ENCODE data around the gene CCDC15. TPM values are rescaled to one million over a fixed set of nuclear protein-coding genes. Genes with fewer than 3 reads are reported as not detected.
A peak's percentile ranks its signal among the peaks of the same experiment; 100 is the strongest.

The CCDC15 gene
- total RNA-seq, 1 donor = 2.2 TPM

GRCh38 chr11:125074511-125075241 is 120.7 kb downstream of the CCDC15 start:
- H3K27ac ChIP-seq (ENCODE audit: low read depth, low read length) = no peak overlapping the region
- H2AFZ ChIP-seq (ENCODE audit: low read length) = no peak overlapping the region
- no peak overlapping the region for H3K4me2 ChIP-seq (ENCODE audit: insufficient read depth, low read length)
- H3K4me1 ChIP-seq (ENCODE audit: insufficient read depth, low read length) = peaks cover 13% of the 10 kb centered on the region
- no peaks in the 10 kb centered on the region for H3K27me3 ChIP-seq (ENCODE audit: insufficient read depth, low read length)
- H3K36me3 ChIP-seq (ENCODE audit: insufficient read depth, low read length) = no peaks in the 10 kb centered on the region
- DNase-seq (ENCODE audit: insufficient read length, low spot score, missing footprints) = no peak
- no peaks in the 10 kb centered on the region for H4K20me1 ChIP-seq (ENCODE audit: insufficient read depth, low read length)
- H3K9me3 ChIP-seq (ENCODE audit: low read depth, low read length) = no peaks in the 10 kb centered on the region
- H3K79me2 ChIP-seq (ENCODE audit: insufficient read depth, low read length) = no peaks in the 10 kb centered on the region
- TF ChIP-seq, protein P1, sequence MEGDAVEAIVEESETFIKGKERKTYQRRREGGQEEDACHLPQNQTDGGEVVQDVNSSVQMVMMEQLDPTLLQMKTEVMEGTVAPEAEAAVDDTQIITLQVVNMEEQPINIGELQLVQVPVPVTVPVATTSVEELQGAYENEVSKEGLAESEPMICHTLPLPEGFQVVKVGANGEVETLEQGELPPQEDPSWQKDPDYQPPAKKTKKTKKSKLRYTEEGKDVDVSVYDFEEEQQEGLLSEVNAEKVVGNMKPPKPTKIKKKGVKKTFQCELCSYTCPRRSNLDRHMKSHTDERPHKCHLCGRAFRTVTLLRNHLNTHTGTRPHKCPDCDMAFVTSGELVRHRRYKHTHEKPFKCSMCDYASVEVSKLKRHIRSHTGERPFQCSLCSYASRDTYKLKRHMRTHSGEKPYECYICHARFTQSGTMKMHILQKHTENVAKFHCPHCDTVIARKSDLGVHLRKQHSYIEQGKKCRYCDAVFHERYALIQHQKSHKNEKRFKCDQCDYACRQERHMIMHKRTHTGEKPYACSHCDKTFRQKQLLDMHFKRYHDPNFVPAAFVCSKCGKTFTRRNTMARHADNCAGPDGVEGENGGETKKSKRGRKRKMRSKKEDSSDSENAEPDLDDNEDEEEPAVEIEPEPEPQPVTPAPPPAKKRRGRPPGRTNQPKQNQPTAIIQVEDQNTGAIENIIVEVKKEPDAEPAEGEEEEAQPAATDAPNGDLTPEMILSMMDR (IDR thresholded peaks at IDR 0.05; ENCODE audit: extremely low read depth, low read depth, low read length) = no peak
- H3K4me3 ChIP-seq (ENCODE audit: insufficient read depth, low read length) = no peak overlapping the region

GRCh38 chr11:125075242-125075625 is 121.2 kb downstream of the CCDC15 start:
- Histone ChIP-seq H3K4me3 (ENCODE audit: insufficient read depth, low read length) (no peak overlapping the region), H3K4me1 (ENCODE audit: insufficient read depth, low read length) (peaks cover 13% of the 10 kb centered on the region), H3K9me3 (ENCODE audit: low read depth, low read length) (no peaks in the 10 kb centered on the region), H3K27ac (ENCODE audit: low read depth, low read length) (no peak overlapping the region), H2AFZ (ENCODE audit: low read length) (peak overlapping the region; percentile 8), H3K27me3 (ENCODE audit: insufficient read depth, low read length) (no peaks in the 10 kb centered on the region), H3K36me3 (ENCODE audit: insufficient read depth, low read length) (no peaks in the 10 kb centered on the region), H3K4me2 (ENCODE audit: insufficient read depth, low read length) (no peak overlapping the region), H3K79me2 (ENCODE audit: insufficient read depth, low read length) (no peaks in the 10 kb centered on the region), H4K20me1 (ENCODE audit: insufficient read depth, low read length) (no peaks in the 10 kb centered on the region)
- TF ChIP-seq, protein P1 (IDR thresholded peaks at IDR 0.05; ENCODE audit: extremely low read depth, low read depth, low read length) = no peak
- no peak for DNase-seq (ENCODE audit: insufficient read length, low spot score, missing footprints)

- H2AFZ ChIP-seq (ENCODE audit: low read length) = peak overlapping the region; percentile 8
- H3K27ac ChIP-seq (ENCODE audit: low read depth, low read length) = no peak overlapping the region
- peaks cover 6% of the 10 kb centered on the region for H3K4me1 ChIP-seq (ENCODE audit: insufficient read depth, low read length)
- no peaks in the 10 kb centered on the region for H3K27me3 ChIP-seq (ENCODE audit: insufficient read depth, low read length)
- TF ChIP-seq, protein P1 (IDR thresholded peaks at IDR 0.05; ENCODE audit: extremely low read depth, low read depth, low read length) = no peak
- H4K20me1 ChIP-seq (ENCODE audit: insufficient read depth, low read length) = no peaks in the 10 kb centered on the region
- H3K79me2 ChIP-seq (ENCODE audit: insufficient read depth, low read length) = no peaks in the 10 kb centered on the region
- DNase-seq (ENCODE audit: insufficient read length, low spot score, missing footprints) = peak; percentile 90
- H3K9me3 ChIP-seq (ENCODE audit: low read depth, low read length) = no peaks in the 10 kb centered on the region
- no peak overlapping the region for H3K4me2 ChIP-seq (ENCODE audit: insufficient read depth, low read length)
- no peaks in the 10 kb centered on the region for H3K36me3 ChIP-seq (ENCODE audit: insufficient read depth, low read length)
- no peak overlapping the region for H3K4me3 ChIP-seq (ENCODE audit: insufficient read depth, low read length)
Measured at GRCh38 chr11:125075900-125076317, 121.9 kb downstream of the CCDC15 start.

DNA sequence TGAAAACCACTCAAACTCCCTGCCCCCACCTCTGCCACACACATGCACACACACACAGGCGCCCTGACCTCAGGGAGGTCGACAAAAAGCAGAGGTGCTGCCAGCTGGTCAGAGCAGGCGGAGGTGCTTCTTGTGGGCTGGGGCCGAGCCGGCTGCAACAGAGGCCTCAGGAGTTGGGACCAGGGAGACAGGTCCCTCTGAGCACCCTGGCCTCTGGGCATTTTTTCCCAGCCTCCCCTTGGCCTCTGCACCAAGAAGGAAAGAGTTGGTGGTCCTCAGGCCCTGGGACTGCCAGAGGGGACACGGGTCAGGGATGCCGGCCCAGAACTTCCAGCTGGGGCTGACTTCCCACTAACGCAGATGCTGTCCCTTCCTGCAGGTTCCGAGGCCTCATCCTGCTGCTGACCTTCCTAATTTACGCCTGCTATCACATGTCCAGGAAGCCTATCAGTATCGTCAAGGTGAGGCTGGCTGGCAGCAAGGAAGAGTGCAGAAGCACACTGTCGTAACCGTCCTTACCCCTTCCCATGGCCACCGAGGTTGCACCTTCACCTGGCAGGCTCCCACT is 122.5 kb downstream of the CCDC15 start:
- TF ChIP-seq, protein P1 (IDR thresholded peaks at IDR 0.05; ENCODE audit: extremely low read depth, low read depth, low read length) = no peak
- Histone ChIP-seq H3K27me3 (ENCODE audit: insufficient read depth, low read length) (no peaks in the 10 kb centered on the region), H3K36me3 (ENCODE audit: insufficient read depth, low read length) (no peaks in the 10 kb centered on the region), H2AFZ (ENCODE audit: low read length) (no peak overlapping the region), H3K9me3 (ENCODE audit: low read depth, low read length) (no peaks in the 10 kb centered on the region), H3K4me2 (ENCODE audit: insufficient read depth, low read length) (no peak overlapping the region), H3K27ac (ENCODE audit: low read depth, low read length) (no peak overlapping the region), H3K4me1 (ENCODE audit: insufficient read depth, low read length) (peaks cover 3% of the 10 kb centered on the region), H4K20me1 (ENCODE audit: insufficient read depth, low read length) (no peaks in the 10 kb centered on the region), H3K4me3 (ENCODE audit: insufficient read depth, low read length) (no peak overlapping the region), H3K79me2 (ENCODE audit: insufficient read depth, low read length) (no peaks in the 10 kb centered on the region)
- no peak for DNase-seq (ENCODE audit: insufficient read length, low spot score, missing footprints)
